ENCODE results near the gene RBBP5. TPM values are rescaled to one million over a fixed set of nuclear protein-coding genes. Genes with fewer than 3 reads are reported as not detected.

The RBBP5 gene
- total RNA-seq, 1 experiment from 2014 or later, result 24.5 TPM

DNA sequence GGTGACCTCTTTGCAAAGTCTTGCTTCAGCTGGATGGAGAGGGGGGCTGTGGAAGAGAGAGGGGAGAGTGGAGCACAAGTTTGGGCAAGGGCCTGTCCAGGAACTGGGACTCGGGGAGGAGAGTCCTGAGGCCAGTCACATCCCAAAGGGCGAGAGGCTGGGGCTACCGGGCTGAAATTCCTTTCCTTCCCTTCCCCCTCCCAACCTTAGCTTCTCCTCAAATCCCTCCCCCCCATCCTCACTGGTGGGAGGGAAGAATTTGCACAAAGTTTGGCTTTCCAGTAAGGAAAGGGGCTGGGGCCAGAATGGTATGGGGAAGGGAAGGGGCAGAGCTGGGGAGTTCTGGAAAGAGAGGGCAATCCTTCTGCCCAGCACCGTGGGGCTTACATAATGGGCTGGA, 77.9 kb downstream of the RBBP5 start:
- Histone ChIP-seq H3K79me2 (ENCODE audit: insufficient read depth, low read length) (no peaks in the 10 kb centered on the region), H3K27ac (ENCODE audit: low read depth, low read length) (no peak overlapping the region), H3K4me2 (ENCODE audit: low read length) (no peak overlapping the region), H3K4me1 (ENCODE audit: control insufficient read depth in 1 of 2, insufficient read depth in 2 of 2, low read length in 2 of 2) (no peaks in the 10 kb centered on the region), H3K27me3 (ENCODE audit: insufficient read depth, low read length) (peaks cover 36% of the 10 kb centered on the region; the same call in 1 of the 2 replicates), H3K9me3 (ENCODE audit: control insufficient read depth in 1 of 2, insufficient read depth in 1 of 2, low read depth in 1 of 2, low read length in 2 of 2) (no peaks in the 10 kb centered on the region), H4K20me1 (ENCODE audit: insufficient read depth) (no peaks in the 10 kb centered on the region), H3K9ac (ENCODE audit: low read length) (no peak overlapping the region), H2AFZ (ENCODE audit: low read depth, low read length, poor library complexity, severe bottlenecking) (no peak overlapping the region), H3K9me2 (ENCODE audit: insufficient read depth) (no peaks in the 10 kb centered on the region), H3K36me3 (ENCODE audit: control insufficient read depth in 1 of 2, insufficient read depth in 2 of 2, low read length in 2 of 2) (no peaks in the 10 kb centered on the region), H3K4me3 (replicated peaks in 1 of 2; ENCODE audit: low read depth in 1 of 2, low read length in 2 of 2) (no peak overlapping the region)
- ChIA-PET POLR2A (no interaction called here), RAD21 (ENCODE audit: low non-redundant PET in 1 of 2, low total read pairs in 2 of 2, uncharacterized antibody in 2 of 2, unreplicated experiment in 2 of 2) (no interaction called here), CTCF (no interaction called here)
- intact Hi-C loops (cut with micrococcal nuclease), result no loop called here
- no peak for ATAC-seq
- no peak for DNase-seq (ENCODE audit: low read depth, low spot score)
- TF ChIP-seq RAD21 (IDR thresholded peaks at IDR 0.05; ENCODE audit: low read depth) (no peak), JUND (IDR thresholded peaks at IDR 0.05) (no peak), SIN3A (IDR thresholded peaks at IDR 0.05; ENCODE audit: low read depth) (no peak), EZH2phosphoT487 (IDR thresholded peaks at IDR 0.05; ENCODE audit: borderline replicate concordance) (no peak), FOSL1 (IDR thresholded peaks at IDR 0.05; ENCODE audit: low read depth) (no peak), ZFX (IDR thresholded peaks at IDR 0.05) (no peak), POLR2AphosphoS5 (IDR thresholded peaks at IDR 0.05; ENCODE audit: low read depth, low read length) (no peak), CEBPB (IDR thresholded peaks at IDR 0.05; ENCODE audit: low read depth) (no peak), ELF1 (IDR thresholded peaks at IDR 0.05; ENCODE audit: borderline replicate concordance, low read depth) (no peak), EGR1 (IDR thresholded peaks at IDR 0.05; ENCODE audit: low read depth) (no peak), SP1 (IDR thresholded peaks at IDR 0.05; ENCODE audit: low read depth) (no peak), SRF (IDR thresholded peaks at IDR 0.05; ENCODE audit: low read depth) (no peak), TCF7L2 (IDR thresholded peaks at IDR 0.05; ENCODE audit: borderline replicate concordance, extremely low read depth, insufficient read depth, insufficient read length) (no peak)
- TF ChIP-seq, protein P1, sequence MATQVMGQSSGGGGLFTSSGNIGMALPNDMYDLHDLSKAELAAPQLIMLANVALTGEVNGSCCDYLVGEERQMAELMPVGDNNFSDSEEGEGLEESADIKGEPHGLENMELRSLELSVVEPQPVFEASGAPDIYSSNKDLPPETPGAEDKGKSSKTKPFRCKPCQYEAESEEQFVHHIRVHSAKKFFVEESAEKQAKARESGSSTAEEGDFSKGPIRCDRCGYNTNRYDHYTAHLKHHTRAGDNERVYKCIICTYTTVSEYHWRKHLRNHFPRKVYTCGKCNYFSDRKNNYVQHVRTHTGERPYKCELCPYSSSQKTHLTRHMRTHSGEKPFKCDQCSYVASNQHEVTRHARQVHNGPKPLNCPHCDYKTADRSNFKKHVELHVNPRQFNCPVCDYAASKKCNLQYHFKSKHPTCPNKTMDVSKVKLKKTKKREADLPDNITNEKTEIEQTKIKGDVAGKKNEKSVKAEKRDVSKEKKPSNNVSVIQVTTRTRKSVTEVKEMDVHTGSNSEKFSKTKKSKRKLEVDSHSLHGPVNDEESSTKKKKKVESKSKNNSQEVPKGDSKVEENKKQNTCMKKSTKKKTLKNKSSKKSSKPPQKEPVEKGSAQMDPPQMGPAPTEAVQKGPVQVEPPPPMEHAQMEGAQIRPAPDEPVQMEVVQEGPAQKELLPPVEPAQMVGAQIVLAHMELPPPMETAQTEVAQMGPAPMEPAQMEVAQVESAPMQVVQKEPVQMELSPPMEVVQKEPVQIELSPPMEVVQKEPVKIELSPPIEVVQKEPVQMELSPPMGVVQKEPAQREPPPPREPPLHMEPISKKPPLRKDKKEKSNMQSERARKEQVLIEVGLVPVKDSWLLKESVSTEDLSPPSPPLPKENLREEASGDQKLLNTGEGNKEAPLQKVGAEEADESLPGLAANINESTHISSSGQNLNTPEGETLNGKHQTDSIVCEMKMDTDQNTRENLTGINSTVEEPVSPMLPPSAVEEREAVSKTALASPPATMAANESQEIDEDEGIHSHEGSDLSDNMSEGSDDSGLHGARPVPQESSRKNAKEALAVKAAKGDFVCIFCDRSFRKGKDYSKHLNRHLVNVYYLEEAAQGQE (IDR thresholded peaks at IDR 0.05; ENCODE audit: low read depth), result no peak
- TF ChIP-seq, protein P2, sequence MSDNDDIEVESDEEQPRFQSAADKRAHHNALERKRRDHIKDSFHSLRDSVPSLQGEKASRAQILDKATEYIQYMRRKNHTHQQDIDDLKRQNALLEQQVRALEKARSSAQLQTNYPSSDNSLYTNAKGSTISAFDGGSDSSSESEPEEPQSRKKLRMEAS (IDR thresholded peaks at IDR 0.05), result no peak
- TF ChIP-seq, protein P3, sequence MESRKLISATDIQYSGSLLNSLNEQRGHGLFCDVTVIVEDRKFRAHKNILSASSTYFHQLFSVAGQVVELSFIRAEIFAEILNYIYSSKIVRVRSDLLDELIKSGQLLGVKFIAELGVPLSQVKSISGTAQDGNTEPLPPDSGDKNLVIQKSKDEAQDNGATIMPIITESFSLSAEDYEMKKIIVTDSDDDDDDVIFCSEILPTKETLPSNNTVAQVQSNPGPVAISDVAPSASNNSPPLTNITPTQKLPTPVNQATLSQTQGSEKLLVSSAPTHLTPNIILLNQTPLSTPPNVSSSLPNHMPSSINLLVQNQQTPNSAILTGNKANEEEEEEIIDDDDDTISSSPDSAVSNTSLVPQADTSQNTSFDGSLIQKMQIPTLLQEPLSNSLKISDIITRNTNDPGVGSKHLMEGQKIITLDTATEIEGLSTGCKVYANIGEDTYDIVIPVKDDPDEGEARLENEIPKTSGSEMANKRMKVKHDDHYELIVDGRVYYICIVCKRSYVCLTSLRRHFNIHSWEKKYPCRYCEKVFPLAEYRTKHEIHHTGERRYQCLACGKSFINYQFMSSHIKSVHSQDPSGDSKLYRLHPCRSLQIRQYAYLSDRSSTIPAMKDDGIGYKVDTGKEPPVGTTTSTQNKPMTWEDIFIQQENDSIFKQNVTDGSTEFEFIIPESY (IDR thresholded peaks at IDR 0.05; ENCODE audit: extremely low read depth, insufficient replicate concordance, low read length), result no peak
- TF ChIP-seq, protein P4, sequence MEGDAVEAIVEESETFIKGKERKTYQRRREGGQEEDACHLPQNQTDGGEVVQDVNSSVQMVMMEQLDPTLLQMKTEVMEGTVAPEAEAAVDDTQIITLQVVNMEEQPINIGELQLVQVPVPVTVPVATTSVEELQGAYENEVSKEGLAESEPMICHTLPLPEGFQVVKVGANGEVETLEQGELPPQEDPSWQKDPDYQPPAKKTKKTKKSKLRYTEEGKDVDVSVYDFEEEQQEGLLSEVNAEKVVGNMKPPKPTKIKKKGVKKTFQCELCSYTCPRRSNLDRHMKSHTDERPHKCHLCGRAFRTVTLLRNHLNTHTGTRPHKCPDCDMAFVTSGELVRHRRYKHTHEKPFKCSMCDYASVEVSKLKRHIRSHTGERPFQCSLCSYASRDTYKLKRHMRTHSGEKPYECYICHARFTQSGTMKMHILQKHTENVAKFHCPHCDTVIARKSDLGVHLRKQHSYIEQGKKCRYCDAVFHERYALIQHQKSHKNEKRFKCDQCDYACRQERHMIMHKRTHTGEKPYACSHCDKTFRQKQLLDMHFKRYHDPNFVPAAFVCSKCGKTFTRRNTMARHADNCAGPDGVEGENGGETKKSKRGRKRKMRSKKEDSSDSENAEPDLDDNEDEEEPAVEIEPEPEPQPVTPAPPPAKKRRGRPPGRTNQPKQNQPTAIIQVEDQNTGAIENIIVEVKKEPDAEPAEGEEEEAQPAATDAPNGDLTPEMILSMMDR (IDR thresholded peaks at IDR 0.05 in 2 of 3, conservative IDR thresholded peaks at IDR 0.05 in 1 of 3; ENCODE audit: borderline replicate concordance in 1 of 3, insufficient read depth in 1 of 3, low read depth in 2 of 3, low read length in 2 of 3), result no peak
- BruUV-seq (replicated peaks), result no TSS peak

Data from HCT116 (cell line).